Islet of Langerhans (tissue), 1 donor: ENCODE results near the gene BACH2.

ENCODE experiments used
- FAIRE-seq: peaks from one replicate; lab custom pipeline; 2011; peaks lifted over from hg19 to GRCh38; lab: Jason Lieb, UNC

Gene BACH2

DNA sequence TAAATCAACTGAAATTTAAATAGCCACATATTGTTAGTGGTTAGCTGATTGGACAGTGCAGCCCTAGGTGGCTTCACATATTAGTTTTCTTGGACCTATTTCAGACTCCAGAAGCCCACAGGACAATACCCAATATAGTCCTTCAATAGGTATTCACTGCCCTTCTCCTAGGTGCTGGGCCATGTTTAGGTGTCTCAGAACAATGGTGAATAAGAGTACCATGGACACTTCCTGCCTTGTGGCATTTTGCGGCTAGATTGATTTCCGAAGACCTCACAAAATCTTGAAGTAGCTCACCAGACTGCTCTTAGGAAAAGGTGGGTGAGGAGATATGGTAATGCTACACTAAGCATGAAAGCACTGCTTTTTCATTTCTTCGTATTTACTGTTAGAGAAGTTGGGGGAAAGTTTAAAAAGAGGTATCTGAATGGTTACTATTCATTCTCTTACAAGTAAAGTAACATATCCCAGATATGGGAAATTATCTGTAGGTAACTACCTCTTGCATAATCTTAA, 203.0 kb downstream of the BACH2 start:
- FAIRE-seq: no peak

DNA sequence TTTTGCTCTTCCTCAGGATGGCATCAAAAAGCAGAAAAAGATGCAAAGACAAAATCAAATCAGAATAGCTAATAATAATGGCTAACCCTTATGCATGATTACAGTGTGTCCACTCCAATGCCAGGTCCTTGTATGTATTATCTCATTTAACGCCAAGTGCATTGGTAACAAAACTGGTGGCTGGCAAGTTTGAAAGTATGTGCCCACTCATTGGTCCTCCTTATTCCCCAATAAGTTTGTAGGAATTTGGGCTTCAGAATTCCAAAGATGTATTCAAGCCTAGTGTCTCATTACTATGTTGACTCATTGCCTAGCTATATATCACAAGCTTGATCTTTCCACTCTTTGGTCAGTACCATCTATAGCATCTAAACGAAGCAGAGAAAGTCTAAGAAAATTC, 205.8 kb downstream of the BACH2 start:
- no peak for FAIRE-seq

DNA sequence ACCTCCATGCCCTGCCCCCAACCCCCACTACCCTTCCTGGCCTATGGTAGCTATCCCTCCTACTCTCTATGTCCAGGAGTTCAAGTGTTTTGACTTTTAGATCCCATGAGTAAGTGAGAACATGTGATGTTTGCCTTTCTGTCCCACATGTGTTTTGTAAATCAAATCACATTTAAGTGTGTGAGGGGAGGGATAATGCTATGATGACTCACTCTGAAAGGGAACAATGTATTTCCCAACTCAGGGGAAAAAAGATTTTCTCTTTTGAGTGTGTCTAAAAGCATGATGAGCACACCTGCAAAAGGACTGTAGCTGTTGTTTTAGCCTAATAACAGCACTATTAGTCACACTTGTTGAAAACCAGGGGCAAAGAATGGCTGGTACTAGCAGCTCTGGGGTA, 208.6 kb downstream of the BACH2 start:
- FAIRE-seq: no peak

DNA sequence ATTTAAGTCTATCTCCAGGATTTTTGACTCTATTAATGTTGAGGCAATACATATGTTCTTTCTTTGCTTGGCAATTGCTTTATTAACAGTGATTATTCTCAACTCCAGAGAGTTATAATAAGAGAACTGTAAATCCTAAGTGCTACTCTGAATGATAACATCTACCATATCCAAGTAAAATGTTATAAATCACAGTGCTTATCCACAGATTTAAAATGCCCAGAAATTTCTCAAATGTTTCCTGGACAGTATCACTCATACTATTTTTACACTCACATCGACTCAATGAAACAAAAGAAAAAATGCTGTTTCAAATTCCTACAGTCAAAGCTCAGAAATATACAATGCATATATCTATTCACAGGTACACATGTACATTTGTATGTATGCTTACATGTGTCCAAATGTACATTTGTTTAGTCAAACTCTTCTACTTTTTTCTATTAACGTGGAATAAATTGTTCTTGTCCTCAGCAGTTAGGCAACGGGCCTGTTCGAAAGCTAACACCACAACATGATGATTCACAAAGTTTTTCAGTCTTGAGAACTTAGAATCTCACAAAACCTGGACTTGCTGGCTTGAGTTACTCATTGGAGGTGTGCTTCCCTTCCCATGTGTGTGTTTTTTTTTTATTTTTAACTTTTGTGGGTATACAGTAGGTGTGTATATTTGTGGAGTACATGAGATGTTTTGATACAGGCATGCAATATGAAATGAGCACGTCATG, 209.4 kb downstream of the BACH2 start:
- no peak for FAIRE-seq

DNA sequence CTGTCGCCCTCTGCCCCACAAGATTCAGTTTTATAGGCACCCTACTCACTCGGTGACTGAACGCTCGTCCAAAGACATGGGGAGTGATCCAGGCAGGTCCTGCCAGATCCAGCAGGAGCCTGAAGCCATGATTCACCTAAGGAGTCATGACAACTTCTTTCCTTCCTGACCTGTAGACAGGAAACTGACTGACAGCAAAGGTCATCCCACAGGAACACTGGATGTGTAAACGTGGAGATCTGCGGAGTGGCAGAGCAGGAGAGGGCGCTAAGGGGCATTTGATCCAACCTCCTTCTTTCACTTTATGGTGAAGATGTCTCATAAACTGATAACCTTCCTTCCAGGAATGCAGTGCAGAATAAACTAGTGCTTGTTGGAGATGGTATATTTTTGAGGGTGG, 210.1 kb downstream of the BACH2 start:
- FAIRE-seq: no peak

DNA sequence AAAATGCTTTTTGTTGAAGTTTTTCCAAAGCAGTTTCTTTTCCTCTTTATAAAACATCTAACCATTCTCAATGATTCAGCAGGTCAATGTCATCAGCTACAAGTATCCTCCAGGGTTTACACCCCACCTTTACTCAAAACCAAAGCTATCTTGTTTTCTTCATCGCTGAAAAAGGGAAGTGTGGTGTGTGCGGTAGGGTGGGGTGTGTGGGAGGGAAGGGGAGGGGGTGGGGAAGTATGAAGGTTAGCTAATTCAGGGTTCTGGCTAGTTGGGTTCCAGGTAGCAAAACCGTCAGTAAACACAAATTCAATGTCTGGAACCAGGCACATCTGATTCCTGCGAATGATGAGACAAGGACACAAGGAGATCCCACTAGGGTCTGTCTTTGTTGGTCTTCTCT, 212.8 kb downstream of the BACH2 start:
- no peak for FAIRE-seq

DNA sequence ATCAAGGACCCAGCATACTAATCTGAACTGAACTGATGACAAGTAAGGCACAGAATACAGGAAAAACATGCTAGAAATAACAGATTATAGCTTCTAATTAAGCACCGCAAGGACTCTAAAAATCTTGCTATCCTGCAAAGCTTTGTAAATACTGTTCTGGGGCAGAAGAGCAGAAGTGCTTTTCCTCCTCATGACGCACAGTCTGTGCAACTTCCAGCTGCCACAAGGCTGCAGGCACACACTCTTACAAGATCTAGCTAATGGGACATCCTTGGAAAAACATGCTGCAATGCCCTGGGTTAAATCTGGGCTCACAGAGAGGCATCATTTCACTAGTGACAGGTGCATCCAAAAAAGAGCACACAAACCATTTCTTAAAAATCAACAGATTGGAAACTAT, 213.8 kb downstream of the BACH2 start:
- FAIRE-seq: no peak

DNA sequence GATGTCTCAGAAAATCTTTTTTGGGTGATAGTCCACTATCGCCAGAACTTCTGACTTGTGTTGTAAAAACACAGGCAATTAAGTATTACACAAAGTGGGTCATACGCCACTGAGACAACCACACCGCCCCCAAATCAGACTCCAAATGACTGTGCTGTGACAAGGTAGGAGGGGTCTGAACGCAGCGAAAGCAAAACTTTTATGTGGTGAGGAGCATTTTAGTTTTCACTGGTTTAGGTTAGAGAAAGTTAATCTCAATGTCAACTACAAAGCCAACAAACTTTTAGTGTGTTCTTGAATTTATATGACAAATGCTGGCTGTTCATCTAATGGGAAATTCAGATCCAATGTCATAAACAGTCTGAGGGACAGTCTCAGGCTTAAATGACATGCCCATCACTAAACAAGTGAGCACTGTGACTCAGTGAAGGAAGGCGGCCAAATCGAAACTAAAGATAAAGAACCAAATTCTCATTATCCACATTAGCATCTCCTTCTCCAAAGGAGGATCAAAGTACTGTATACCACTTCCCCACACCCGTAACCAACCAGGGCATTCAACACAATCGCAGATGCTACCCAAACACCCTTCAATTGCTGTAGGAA, 215.7 kb downstream of the BACH2 start:
- FAIRE-seq: no peak

DNA sequence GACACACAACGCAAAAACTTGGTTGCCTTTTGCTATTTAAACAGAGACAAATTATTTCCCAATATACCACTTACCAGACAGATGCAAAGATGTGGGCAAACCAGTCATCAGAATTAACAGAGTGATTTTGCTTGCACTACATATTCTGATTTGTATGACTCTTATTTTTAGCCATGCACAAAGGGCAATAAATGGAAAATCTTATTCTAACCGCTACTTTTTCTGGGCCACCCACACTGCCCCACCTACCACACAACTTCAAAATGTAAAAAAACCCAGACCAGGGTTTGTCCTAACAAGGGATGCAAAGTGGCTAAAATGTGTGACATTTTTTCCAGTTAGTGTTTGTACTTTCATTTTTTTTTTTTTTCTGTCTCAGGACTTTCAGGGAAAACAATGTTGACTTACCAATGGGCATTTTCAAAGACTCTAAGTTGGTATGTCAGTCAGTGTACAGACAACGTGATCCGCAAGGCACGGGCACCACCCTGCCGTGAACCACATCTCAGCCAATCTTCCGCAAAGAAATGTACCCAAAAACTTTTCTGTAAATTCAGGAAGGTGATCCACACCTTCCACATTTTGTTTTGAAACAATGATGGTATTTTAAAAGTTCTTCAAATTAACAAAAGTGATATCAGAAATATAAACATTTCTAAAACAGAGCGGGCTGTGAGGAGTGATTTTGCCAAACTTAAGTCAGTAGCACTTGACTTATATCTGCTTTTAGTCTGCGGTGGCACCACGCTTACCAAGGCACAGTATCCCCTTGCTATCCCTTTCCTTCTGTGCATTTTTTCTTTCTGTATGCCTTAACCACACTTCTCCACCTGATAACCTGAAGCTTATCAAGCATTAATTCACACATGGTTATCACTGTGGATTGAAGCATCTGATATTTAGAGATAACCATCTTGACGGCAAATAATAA, 216.8 kb downstream of the BACH2 start:
- FAIRE-seq: peak; percentile 49

DNA sequence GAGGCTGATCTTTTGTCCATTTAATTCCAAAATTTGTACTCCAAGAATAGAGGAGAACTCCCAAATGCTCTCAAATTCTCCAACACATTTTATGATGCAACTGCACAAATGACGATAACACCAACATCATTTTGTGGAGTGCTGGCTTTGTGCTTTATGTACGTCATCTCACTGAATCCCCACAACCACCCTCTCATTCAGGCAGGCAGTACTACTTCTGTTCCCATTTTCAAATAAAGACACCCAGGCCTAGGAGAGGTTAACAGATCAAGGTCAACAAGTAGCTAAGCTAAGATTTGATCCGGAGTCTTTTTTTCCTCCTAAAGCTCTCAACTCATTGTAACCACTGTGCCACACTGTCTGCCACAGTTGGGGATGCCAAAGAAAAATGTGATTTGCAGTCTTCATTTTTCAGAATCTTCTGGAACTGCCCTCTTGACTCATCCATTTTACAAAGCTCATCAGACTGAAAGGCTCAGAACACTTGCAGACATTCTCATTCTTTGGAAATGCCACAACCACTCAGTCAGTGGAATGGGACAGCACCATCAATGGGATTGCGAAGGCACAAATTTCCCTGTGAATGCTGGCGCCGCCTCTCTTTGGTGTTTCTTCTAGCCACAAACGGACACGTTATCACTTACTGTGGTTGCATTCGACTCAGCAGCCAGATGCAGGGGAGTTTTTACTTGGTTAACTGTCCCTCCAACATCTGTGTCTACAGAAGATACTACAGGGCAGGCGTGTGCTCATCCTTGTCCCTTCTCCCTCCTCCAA, 217.9 kb downstream of the BACH2 start:
- no peak for FAIRE-seq

DNA sequence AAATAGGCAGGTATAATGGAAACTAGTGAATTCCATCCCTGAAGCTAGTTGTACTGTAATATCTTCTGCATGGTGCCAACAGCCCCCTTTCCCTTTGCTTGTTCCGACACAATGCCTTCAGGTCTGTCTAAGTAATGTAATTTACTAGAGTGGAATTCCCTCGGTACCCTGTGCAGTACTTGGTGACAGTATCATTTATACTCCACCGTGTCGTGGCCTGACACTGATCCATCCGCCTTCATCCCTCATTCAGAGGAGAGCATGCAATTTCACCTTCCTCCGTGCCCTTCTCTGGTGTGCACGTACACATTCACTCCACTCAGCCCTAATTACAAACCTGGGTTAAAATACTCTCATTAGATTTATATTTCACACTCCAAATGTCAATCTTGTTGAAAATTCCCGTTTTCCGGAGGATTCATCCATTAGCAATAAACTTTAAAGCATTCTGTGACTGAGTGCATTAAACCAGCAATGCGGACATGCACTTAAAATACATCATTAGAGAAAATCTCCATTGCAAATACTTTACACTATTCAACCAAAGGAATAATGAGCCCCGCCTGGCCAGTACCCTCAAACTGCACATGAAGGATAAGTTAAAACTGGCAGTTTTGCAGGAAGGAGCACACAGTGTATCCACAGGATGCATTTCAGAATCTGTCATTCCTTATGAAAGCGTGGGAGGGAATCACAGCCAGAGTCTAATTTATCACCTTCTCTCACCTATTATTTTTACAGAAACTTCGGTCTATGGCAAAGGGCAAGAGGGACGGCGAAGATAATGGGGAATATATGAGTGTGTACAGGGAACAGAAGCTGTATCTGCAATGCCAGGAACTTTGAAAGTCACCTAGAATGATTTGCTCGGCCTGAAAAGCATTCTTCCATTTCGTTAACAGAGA, 219.9 kb downstream of the BACH2 start:
- FAIRE-seq: no peak

DNA sequence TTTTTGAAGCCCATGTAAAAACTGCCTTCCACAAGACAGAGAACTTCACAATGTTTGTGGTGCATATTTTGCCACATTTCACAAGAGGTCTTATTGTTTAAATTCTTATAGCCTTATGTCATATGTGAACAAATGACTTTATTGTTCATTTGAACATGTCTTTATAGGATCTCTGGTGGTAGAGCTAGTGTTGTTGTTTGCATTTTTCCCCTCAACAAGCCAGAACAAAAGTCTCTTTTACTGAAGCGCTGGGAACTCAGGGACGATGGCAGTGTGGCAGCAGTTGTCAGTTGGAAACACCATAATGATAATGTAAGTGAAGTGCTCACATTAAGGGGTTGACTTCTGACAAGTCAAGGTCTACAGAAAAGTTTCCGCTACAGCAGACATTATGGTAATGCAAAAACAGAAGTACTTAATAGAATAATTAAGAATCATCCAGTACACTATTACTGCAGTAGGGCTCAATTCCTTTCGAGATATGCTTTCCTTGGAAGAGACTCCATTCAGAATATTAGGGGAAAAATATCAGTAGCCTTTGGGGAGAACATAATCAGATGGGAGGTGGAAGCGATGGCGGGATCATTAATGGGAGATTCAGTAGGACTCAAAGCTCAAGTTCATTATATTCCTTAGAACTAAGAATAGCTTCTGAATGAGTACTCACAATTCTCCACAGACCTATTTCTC, 222.3 kb downstream of the BACH2 start:
- no peak for FAIRE-seq

DNA sequence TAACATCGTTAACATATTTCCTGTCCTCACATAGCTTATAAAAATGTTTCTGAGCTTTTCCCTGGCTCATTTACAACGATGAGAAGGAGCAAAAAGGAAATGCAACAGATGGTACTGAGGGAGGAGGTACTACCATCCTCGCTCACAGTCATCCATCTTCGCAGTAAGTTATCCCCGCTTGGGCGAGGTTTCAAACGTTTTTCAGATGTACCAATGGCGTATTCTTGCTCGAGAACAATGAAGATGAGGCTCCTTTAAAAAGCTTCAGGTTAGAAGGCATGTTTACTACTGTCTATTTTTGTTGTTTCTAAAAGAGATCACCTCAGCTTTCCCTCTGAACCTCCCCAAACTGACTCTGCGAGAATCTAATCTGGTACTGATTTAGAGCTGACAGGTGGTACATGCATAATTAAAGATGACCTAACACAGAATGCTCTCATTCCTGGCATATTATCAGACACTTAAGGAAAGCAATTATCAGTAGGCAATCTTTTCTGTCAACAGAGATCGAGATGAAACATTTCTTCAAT, 223.6 kb downstream of the BACH2 start:
- no peak for FAIRE-seq

DNA sequence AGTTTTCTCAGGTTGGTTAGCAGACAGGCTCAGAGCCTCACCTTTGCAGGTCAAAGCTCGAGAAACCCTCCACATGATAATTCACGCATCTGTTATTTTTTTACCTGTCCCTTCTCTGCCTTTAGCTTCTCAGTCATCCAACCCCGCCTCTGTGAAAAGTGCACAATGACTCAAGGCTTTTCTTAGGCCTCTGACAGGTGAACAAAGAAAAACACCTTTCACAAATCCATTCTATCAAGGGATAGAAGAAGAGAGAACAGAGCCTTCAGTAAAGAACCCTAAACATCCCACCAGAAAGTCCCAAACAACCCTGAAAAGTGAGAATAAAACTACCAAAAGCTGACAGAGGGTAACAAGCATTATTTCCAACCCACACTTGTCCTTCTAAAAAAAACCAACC, 224.1 kb downstream of the BACH2 start:
- no peak for FAIRE-seq

DNA sequence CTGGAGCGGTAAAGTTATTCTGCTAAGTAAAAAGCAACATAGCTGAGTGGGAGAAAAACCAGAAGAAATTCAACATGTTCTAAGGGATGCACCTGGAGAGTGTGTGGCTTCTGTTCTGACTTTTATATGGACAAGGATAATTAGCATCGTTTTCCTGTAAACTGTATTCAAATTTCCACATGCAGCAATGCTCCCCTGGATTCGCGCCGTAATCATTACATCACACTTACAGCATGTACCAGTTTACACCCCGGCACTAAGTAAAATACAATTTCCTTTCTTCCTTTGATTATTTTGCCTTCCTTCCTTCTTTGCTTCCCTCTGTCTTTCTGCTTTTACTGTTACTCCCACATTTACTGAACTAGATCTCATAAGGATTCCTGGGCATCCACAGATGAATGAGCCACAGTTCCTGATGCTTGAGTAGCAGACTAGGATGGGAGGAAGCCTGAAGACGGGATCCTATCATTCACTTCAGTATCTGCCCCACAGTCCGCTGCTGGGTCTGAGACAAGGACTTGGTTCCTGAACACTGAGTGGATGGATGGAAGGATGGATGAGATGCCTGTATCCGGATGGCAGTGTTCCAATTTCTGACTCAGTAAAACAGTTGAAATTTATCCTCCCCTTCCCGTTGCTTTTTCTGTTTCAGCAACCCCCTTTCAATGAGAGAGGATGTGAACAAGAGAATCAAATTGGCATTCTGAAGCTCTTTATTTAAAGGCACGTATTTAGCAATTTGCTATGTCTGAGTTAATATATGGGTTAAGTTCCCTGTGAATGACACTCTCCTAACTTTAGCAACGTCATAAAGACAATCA, 227.7 kb downstream of the BACH2 start:
- no peak for FAIRE-seq

DNA sequence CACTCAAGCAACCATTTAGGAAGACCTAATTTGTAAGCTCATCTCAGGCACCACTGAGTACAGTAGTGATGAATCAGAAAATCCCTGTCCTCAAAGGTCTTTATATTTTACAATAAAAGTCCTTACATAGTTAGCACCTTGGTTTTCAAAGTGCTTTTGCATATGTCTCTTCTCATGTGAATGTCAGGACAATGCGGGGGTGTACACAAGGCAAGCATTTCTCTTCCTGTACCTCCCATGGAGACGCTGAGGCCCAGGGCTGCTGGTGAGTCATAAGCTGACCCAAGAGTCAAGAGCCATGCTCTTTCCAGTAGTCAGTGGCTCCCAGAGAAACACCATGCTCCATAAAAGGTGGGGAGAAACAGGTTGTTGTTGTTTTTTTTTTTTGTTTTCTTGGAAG, 228.4 kb downstream of the BACH2 start:
- peak; percentile 9 for FAIRE-seq

DNA sequence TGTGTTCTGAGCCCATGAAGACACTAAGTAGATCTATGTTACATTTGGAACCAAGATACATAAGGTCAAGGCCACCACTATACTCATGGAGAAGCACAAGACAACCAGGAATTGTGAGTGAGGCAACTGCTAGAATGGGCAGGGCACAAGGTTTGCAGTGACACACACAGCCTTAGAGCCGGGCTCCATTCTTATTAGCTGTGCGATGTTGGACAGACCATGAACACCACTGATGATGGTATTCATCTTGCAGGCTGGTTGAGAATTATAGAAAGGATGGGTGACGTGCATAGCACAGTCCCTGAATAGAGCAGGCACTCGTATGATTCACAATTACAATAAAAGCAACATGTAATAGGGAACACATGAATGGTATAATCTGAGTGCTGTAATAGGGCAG, 229.9 kb downstream of the BACH2 start:
- FAIRE-seq: no peak

DNA sequence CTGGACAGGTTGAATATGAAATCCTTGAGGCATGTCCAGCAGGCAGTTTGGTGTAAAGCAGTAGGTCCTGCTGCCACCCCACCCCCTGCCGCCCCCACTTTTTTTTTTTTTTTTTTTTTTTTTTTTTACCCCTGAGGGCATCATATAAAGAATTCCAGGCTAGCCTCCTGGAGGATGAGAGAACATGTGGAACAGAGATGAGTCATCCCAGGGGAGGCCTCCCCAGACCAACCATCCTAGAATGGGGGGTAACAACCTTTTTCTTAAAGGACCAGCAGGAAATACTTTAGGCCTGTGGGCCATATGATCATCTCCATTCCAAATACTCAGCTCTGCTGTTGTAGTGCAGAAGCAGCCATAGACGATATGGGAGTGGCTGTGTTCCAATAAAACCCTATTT, 231.5 kb downstream of the BACH2 start:
- no peak for FAIRE-seq

DNA sequence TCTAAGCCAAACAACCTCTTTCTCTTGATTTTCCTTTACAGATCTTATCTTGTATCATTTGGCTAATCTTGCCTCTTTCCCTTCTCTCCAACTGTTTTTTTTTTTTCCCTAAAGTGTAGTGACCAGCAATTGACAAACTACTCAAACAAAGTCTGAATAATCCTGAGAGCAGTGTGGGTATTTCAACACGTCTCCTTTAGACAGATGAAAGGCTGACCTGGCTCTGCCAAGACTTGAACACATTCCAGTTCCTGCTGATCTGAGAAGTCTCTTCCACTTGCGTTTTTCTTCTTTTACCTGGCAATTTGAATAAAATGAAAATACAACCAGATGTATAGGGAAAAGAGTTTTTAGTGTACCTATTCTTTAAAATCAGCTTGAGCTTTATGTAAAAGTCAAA, 234.0 kb downstream of the BACH2 start:
- FAIRE-seq: no peak
